Liver (tissue), 9 donors: ENCODE results near the gene PRDM7. TPM values are rescaled to one million over a fixed set of nuclear protein-coding genes. Genes with fewer than 3 reads are reported as not detected.

ENCODE experiments used
- DNase-seq: peaks from one replicate; pipeline ENCODE4 v3.0.0-alpha.2; 2017; ENCODE audit warnings: low spot score
- H3K27ac ChIP-seq, 2 donors: one replicate each; pipeline ENCODE4 v1.7.0; 2013; ENCODE audit warnings: inconsistent platforms in 2 of 2, low read length in 2 of 2, control low read depth in 1 of 2, low read depth in 1 of 2, mild to moderate bottlenecking in 1 of 2
- H3K27me3 ChIP-seq, 4 donors: one replicate each; pipeline versions ENCODE4 v1.6.1 to v1.7.0; 2013; ENCODE audit warnings: low read length in 3 of 4, inconsistent platforms in 1 of 4, mild to moderate bottlenecking in 1 of 4, moderate library complexity in 1 of 4; ENCODE audit not compliant: control insufficient read depth in 4 of 4, insufficient read depth in 4 of 4
- H3K36me3 ChIP-seq, 4 donors: one replicate each; pipeline versions ENCODE4 v1.6.1 to v1.7.0; 2013; ENCODE audit warnings: low read length in 3 of 4, mild to moderate bottlenecking in 3 of 4, low read depth in 1 of 4, moderate library complexity in 1 of 4; ENCODE audit not compliant: control insufficient read depth in 4 of 4, insufficient read depth in 3 of 4
- H3K4me1 ChIP-seq, 4 donors: one replicate each; pipeline versions ENCODE4 v1.6.1 to v1.7.0; 2013; ENCODE audit warnings: low read length in 3 of 4, mild to moderate bottlenecking in 3 of 4, moderate library complexity in 1 of 4; ENCODE audit not compliant: control insufficient read depth in 4 of 4, insufficient read depth in 4 of 4
- H3K4me3 ChIP-seq, 3 donors: one replicate each; pipeline versions ENCODE4 v1.6.1 to v1.7.0; 2013; ENCODE audit warnings: low read length in 3 of 3, control low read depth in 1 of 3, low read depth in 1 of 3, mild to moderate bottlenecking in 1 of 3
- H3K9ac ChIP-seq, 2 donors: one replicate each; pipeline ENCODE4 v1.7.0; 2013; ENCODE audit warnings: low read length in 2 of 2, mild to moderate bottlenecking in 2 of 2, moderate library complexity in 2 of 2, control low read depth in 1 of 2, low read depth in 1 of 2
- H3K9me3 ChIP-seq, 4 donors: one replicate each; pipeline versions ENCODE4 v1.6.1 to v1.7.0; 2013; ENCODE audit warnings: low read length in 3 of 4; ENCODE audit not compliant: control insufficient read depth in 4 of 4
- CTCF ChIP-seq: fragments of 150-350 bp; IDR thresholded peaks from 2 replicates; pipeline ENCODE4 v1.5.1; 2017; ENCODE audit warnings: improper control_type of control experiment, low read depth, low read length; ENCODE audit not compliant: missing input control
- EGR1 ChIP-seq, 2 donors: IDR thresholded peaks; 2 replicates each; pipeline ENCODE4 v1.6.1; 2016 to 2018; ENCODE audit warnings: antibody characterized with exemption in 2 of 2, low read depth in 2 of 2
- FOXA1 ChIP-seq: IDR thresholded peaks from 2 replicates; pipeline ENCODE4 v1.6.1; 2016; ENCODE audit warnings: antibody characterized with exemption
- FOXA2 ChIP-seq: IDR thresholded peaks from 2 replicates; pipeline ENCODE4 v1.6.1; 2016; ENCODE audit warnings: antibody characterized with exemption
- GABPA ChIP-seq, 2 donors: IDR thresholded peaks in 1 of 2; conservative IDR thresholded peaks in 1 of 2; 2 replicates each; pipeline ENCODE4 v1.6.1; 2016; ENCODE audit warnings: antibody characterized with exemption in 2 of 2, mild to moderate bottlenecking in 1 of 2, moderate library complexity in 1 of 2
- HNF4A ChIP-seq, 2 donors: conservative IDR thresholded peaks; 2 replicates each; pipeline ENCODE4 v1.6.1; 2016; ENCODE audit warnings: antibody characterized with exemption in 2 of 2, mild to moderate bottlenecking in 2 of 2
- HNF4G ChIP-seq: IDR thresholded peaks from 2 replicates; pipeline ENCODE4 v1.6.1; 2016; ENCODE audit warnings: antibody characterized with exemption
- MAX ChIP-seq: IDR thresholded peaks from 2 replicates; pipeline ENCODE4 v1.6.1; 2016; ENCODE audit warnings: antibody characterized with exemption
- REST ChIP-seq: IDR thresholded peaks from 2 replicates; pipeline ENCODE4 v1.6.1; 2016; ENCODE audit warnings: antibody characterized with exemption, mild to moderate bottlenecking
- RXRA ChIP-seq, 2 donors: IDR thresholded peaks; 2 replicates each; pipeline ENCODE4 v1.6.1; 2017 to 2018; ENCODE audit warnings: antibody characterized with exemption in 2 of 2, mild to moderate bottlenecking in 1 of 2
- SP1 ChIP-seq: IDR thresholded peaks from 2 replicates; pipeline ENCODE4 v1.6.1; 2018; ENCODE audit warnings: antibody characterized with exemption, mild to moderate bottlenecking
- TAF1 ChIP-seq: conservative IDR thresholded peaks from 2 replicates; pipeline ENCODE4 v1.6.1; 2016; ENCODE audit warnings: antibody characterized with exemption, mild to moderate bottlenecking
- ZBTB33 ChIP-seq: IDR thresholded peaks from 2 replicates; pipeline ENCODE4 v1.6.1; 2016; ENCODE audit warnings: antibody characterized with exemption
- WGBS: extraction: QIAGEN DNeasy Blood & Tissue Kit; methylation state at CpG from one replicate; pipeline ENCODE4 v1.1.7; 2013; 5-methylcytosine and 5-hydroxymethylcytosine counted together
- polyA plus RNA-seq, 2 donors: library from polyadenylated mRNA; stranded (reverse) in 1 of 2; unstranded in 1 of 2; fragments of 200-250 nt in 1 of 2; fragments of >200 nt in 1 of 2; fragmentation: Nextera tagmentation in 1 of 2; extraction: Ambion mirVana in 1 of 2; gene quantifications; one replicate each; pipeline versions ENCODE4 v1.2.1 to v1.2.3, GENCODE V29; 2013 to 2015
- total RNA-seq, 2 donors: library from RNA; depleted of rRNA; stranded (reverse); fragments of >200 nt; gene quantifications; one replicate each; pipeline ENCODE4 v1.2.3, GENCODE V29; 2014
- donor health status: healthy.
- donor health status: healthy.
- donor health status: healthy.
- donor health status: healthy.
- donor health status: healthy.

The PRDM7 gene
- total and polyA plus RNA-seq, 4 donors, result not detected

GRCh38 chr16:90034504-90034903, 42.6 kb downstream of the PRDM7 start:
- no peaks in the 10 kb centered on the region for H3K27me3 ChIP-seq
- no peaks in the 10 kb centered on the region for H3K4me1 ChIP-seq
- no peaks in the 10 kb centered on the region for H3K9me3 ChIP-seq
- no peak overlapping the region for H3K27ac ChIP-seq
- H3K36me3 ChIP-seq, result peaks cover 0 to 41% (median 10%) of the 10 kb centered on the region in 4 donors
- no peak for DNase-seq
- 81% methylated on average over 8 of the region's 8 CpGs for WGBS
- no peak overlapping the region for H3K9ac ChIP-seq
- TF ChIP-seq FOXA2 (no peak), RXRA (IDR thresholded peaks at IDR 0.05) (no peak), REST (no peak), FOXA1 (no peak), CTCF (no peak)
- no peak overlapping the region for H3K4me3 ChIP-seq

GRCh38 chr16:90033387-90033786, 43.7 kb downstream of the PRDM7 start:
- H3K27me3 ChIP-seq, result no peaks in the 10 kb centered on the region
- no peaks in the 10 kb centered on the region for H3K9me3 ChIP-seq
- DNase-seq, result no peak
- no peak overlapping the region for H3K27ac ChIP-seq
- no peaks in the 10 kb centered on the region for H3K4me1 ChIP-seq
- peaks cover 0 to 37% (median 10%) of the 10 kb centered on the region in 4 donors for H3K36me3 ChIP-seq
- WGBS, result 92% methylated on average over 4 of the region's 4 CpGs
- no peak overlapping the region for H3K9ac ChIP-seq
- no peak for TF ChIP-seq MAX
- TF ChIP-seq EGR1 (IDR thresholded peaks at IDR 0.05; ENCODE audit: low read depth in 2 of 2), result no peak
- no peak for TF ChIP-seq ZBTB33
- no peak for TF ChIP-seq HNF4G
- no peak for TF ChIP-seq TAF1
- TF ChIP-seq GABPA (IDR thresholded peaks at IDR 0.05 in 1 of 2, conservative IDR thresholded peaks at IDR 0.05 in 1 of 2), result no peak
- TF ChIP-seq HNF4A (conservative IDR thresholded peaks at IDR 0.05), result no peak
- TF ChIP-seq SP1, result no peak
- H3K4me3 ChIP-seq, result no peak overlapping the region
